GM21786 (cell line): ENCODE results near the gene LCNL1.

Experiments used
- ATAC-seq: cut with Tn5 transposase; IDR thresholded peaks from one replicate; pipeline ENCODE4 v1.9.1; 2021; ENCODE audit not compliant: unreplicated experiment

LCNL1 gene

GRCh38 chr9:136946228-136947027, 36.4 kb upstream of the LCNL1 start:
- ATAC-seq, result no peak

- ATAC-seq, result no peak
Measured at GRCh38 chr9:136947028-136947891, 35.5 kb upstream of the LCNL1 start.

- ATAC-seq, result no peak
Measured at GRCh38 chr9:136947955-136948510, 34.8 kb upstream of the LCNL1 start.

- no peak for ATAC-seq
Measured at GRCh38 chr9:136949239-136949816, 33.5 kb upstream of the LCNL1 start.

GRCh38 chr9:136949817-136950655, 32.8 kb upstream of the LCNL1 start:
- ATAC-seq, result peak; percentile 87

- ATAC-seq, result no peak
Measured at GRCh38 chr9:136950656-136951276, 32.0 kb upstream of the LCNL1 start.

- ATAC-seq, result no peak
Measured at GRCh38 chr9:136951541-136952320, 31.1 kb upstream of the LCNL1 start, which contains the start of gene LCN12. TSS of gene LCN12 (plus strand) at chr9:136952273. CDS start at chr9:136952328, 55 bp downstream.

GRCh38 chr9:136952321-136952850, 30.4 kb upstream of the LCNL1 start:
- no peak for ATAC-seq

GRCh38 chr9:136952876-136953770, 29.7 kb upstream of the LCNL1 start:
- no peak for ATAC-seq

GRCh38 chr9:136953771-136954269, 29.0 kb upstream of the LCNL1 start:
- no peak for ATAC-seq

GRCh38 chr9:136954270-136955083, 28.3 kb upstream of the LCNL1 start:
- ATAC-seq, result no peak

GRCh38 chr9:136955202-136955942, 27.4 kb upstream of the LCNL1 start:
- ATAC-seq, result no peak

GRCh38 chr9:136955943-136956335, 26.9 kb upstream of the LCNL1 start:
- ATAC-seq, result no peak

GRCh38 chr9:136956604-136957003, 26.2 kb upstream of the LCNL1 start:
- ATAC-seq, result no peak

GRCh38 chr9:136957461-136957860, 25.3 kb upstream of the LCNL1 start:
- no peak for ATAC-seq

GRCh38 chr9:136957901-136958300, 24.9 kb upstream of the LCNL1 start:
- ATAC-seq, result no peak
